Stimulated activated CD8-positive, alpha-beta memory T cell treated with anti-CD3 and anti-CD28 coated beads, Interleukin-2, amount 100 ng/mL, for 1 hour (primary cell): ENCODE measurements around the gene PPFIA1.
A peak's percentile ranks its signal among the peaks of the same experiment; 100 is the strongest.

ENCODE experiments used
- DNase-seq, 2 donors: peaks; one replicate each; pipeline ENCODE4 v3.0.0-alpha.2; 2020; ENCODE audit warnings: low read depth in 2 of 2

Gene PPFIA1

GRCh38 chr11:70414341-70415100 is 144.0 kb downstream of the PPFIA1 start:
- no peak for DNase-seq

- no peak for DNase-seq
Measured at GRCh38 chr11:70415191-70415590, 144.7 kb downstream of the PPFIA1 start.

GRCh38 chr11:70415642-70416395 is 145.3 kb downstream of the PPFIA1 start:
- no peak for DNase-seq

GRCh38 chr11:70416881-70417280 is 146.4 kb downstream of the PPFIA1 start:
- no peak for DNase-seq

- DNase-seq, result no peak
Measured at GRCh38 chr11:70418130-70418529, 147.6 kb downstream of the PPFIA1 start.

- DNase-seq, result no peak
Measured at GRCh38 chr11:70419307-70420007, 149.0 kb downstream of the PPFIA1 start.

- DNase-seq, result no peak
Measured at GRCh38 chr11:70420008-70420464, 149.5 kb downstream of the PPFIA1 start.

GRCh38 chr11:70420496-70420895 is 150.0 kb downstream of the PPFIA1 start:
- DNase-seq, result no peak

GRCh38 chr11:70421123-70421522 is 150.6 kb downstream of the PPFIA1 start:
- DNase-seq, result no peak

GRCh38 chr11:70422692-70423522 is 152.4 kb downstream of the PPFIA1 start:
- DNase-seq, result no peak

GRCh38 chr11:70423523-70424505 is 153.3 kb downstream of the PPFIA1 start:
- DNase-seq, result peak; percentile 16 to 19

GRCh38 chr11:70424765-70425344 is 154.4 kb downstream of the PPFIA1 start:
- no peak for DNase-seq

- DNase-seq, result no peak
Measured at GRCh38 chr11:70427436-70427835, 156.9 kb downstream of the PPFIA1 start.

- DNase-seq, result no peak
Measured at GRCh38 chr11:70428701-70429427, 158.4 kb downstream of the PPFIA1 start.

- no peak for DNase-seq
Measured at GRCh38 chr11:70429428-70429705, 158.9 kb downstream of the PPFIA1 start.

GRCh38 chr11:70429724-70430521 is 159.4 kb downstream of the PPFIA1 start:
- DNase-seq, result no peak

GRCh38 chr11:70430671-70431574 is 160.4 kb downstream of the PPFIA1 start:
- DNase-seq, result no peak

GRCh38 chr11:70431611-70432010 is 161.1 kb downstream of the PPFIA1 start:
- DNase-seq, result no peak
